IMR-90 (cell line): ENCODE data around the gene METTL22. TPM values are rescaled to one million over a fixed set of nuclear protein-coding genes. Genes with fewer than 3 reads are reported as not detected.

Experiments used
- ATAC-seq: fragments of 200-7000 bp; cut with Tn5 transposase; 2 replicates; pipeline ENCODE4 v1.9.1; 2020; ENCODE audit warnings: low read depth, mild to moderate bottlenecking, moderate library complexity
- BruUV-seq: library from RNA; stranded (reverse); fragments of 400-500 nt; replicated peaks from 2 replicates; lab custom pipeline; 2021; lab: Mats Ljungman, UMichigan
- CTCF ChIA-PET: fragments of 300-600 bp; formaldehyde crosslinking; extraction: SDS; loops from one replicate; lab custom pipeline; 2021; ENCODE audit warnings: antibody characterized with exemption; lab: Yijun Ruan, JAX
- POLR2A ChIA-PET: fragments of 300-600 bp; sonication (Branson Sonifier 250); formaldehyde crosslinking; loops from one replicate; lab custom pipeline; 2022; ENCODE audit warnings: antibody characterized with exemption; ENCODE audit not compliant: unreplicated experiment; lab: Charles Lee
- DNase-seq: peaks from one replicate; pipeline ENCODE4 v3.0.0; 2013
- H2AFZ ChIP-seq: replicated peaks from 2 replicates; pipeline ENCODE3; 2013; ENCODE audit warnings: low read length, mild to moderate bottlenecking; ENCODE audit not compliant: poor library complexity
- H2AK5ac ChIP-seq: 2 replicates; pipeline ENCODE4 v1.6.1; 2013; ENCODE audit warnings: low read depth, low read length, inconsistent platforms
- H2AK9ac ChIP-seq: replicated peaks from 2 replicates; pipeline ENCODE3; 2013; ENCODE audit warnings: mild to moderate bottlenecking, low read depth, low read length, moderate library complexity; ENCODE audit not compliant: poor library complexity
- H2BK120ac ChIP-seq: 2 replicates; pipeline ENCODE4 v1.6.1; 2013; ENCODE audit warnings: low read depth, low read length, inconsistent platforms
- H2BK15ac ChIP-seq: 3 replicates; pipeline ENCODE4 v1.6.1; 2013; ENCODE audit warnings: low read depth, low read length, inconsistent platforms
- H2BK20ac ChIP-seq: 2 replicates; pipeline ENCODE4 v1.6.1; 2013; ENCODE audit warnings: low read depth, mild to moderate bottlenecking, inconsistent platforms, low read length, moderate library complexity
- H2BK5ac ChIP-seq: 2 replicates; pipeline ENCODE4 v1.6.1; 2013; ENCODE audit warnings: mild to moderate bottlenecking, low read depth, low read length, inconsistent platforms; ENCODE audit not compliant: poor library complexity, severe bottlenecking
- H3K14ac ChIP-seq: replicated peaks from 2 replicates; pipeline ENCODE4 v1.6.1; 2013; ENCODE audit warnings: low read depth, low read length, inconsistent platforms
- H3K18ac ChIP-seq: 2 replicates; pipeline ENCODE4 v1.6.1; 2013; ENCODE audit warnings: low read depth, low read length, control low read depth
- H3K23ac ChIP-seq: 2 replicates; pipeline ENCODE4 v1.6.1; 2013; ENCODE audit warnings: low read depth, low read length, inconsistent platforms
- H3K27ac ChIP-seq: 2 replicates; pipeline ENCODE4 v1.5.1; 2013; ENCODE audit warnings: mild to moderate bottlenecking, control low read depth, low read length; ENCODE audit not compliant: insufficient read depth
- H3K27me3 ChIP-seq: 2 replicates; pipeline ENCODE4 v1.6.1; 2013; ENCODE audit warnings: low read length; ENCODE audit not compliant: control insufficient read depth, insufficient read depth
- H3K36me3 ChIP-seq: 2 replicates; pipeline ENCODE4 v1.6.1; 2013; ENCODE audit warnings: low read length, mixed read lengths; ENCODE audit not compliant: control insufficient read depth, insufficient read depth
- H3K4ac ChIP-seq: 2 replicates; pipeline ENCODE4 v1.6.1; 2013; ENCODE audit warnings: low read depth, low read length, inconsistent platforms
- H3K4me1 ChIP-seq: 2 replicates; pipeline ENCODE4 v1.6.1; 2013; ENCODE audit warnings: low read length, mixed read lengths; ENCODE audit not compliant: control insufficient read depth, insufficient read depth
- H3K4me2 ChIP-seq: 2 replicates; pipeline ENCODE4 v1.6.1; 2013; ENCODE audit warnings: low read depth, mild to moderate bottlenecking, control low read depth, low read length, moderate library complexity
- H3K4me3 ChIP-seq: 2 replicates; pipeline ENCODE4 v1.5.1; 2013; ENCODE audit warnings: low read depth, mild to moderate bottlenecking, control low read depth, low read length, moderate library complexity; ENCODE audit not compliant: insufficient read depth
- H3K56ac ChIP-seq: 2 replicates; pipeline ENCODE4 v1.6.1; 2013; ENCODE audit warnings: low read length, inconsistent platforms; ENCODE audit not compliant: insufficient read depth; ENCODE audit errors: extremely low read depth
- H3K79me1 ChIP-seq, 2 experiments: 2 replicates each; pipeline ENCODE4 v1.6.1; 2013; ENCODE audit warnings: low read length in 2 of 2, inconsistent platforms in 1 of 2, low read depth in 1 of 2
- H3K9ac ChIP-seq: 2 replicates; pipeline ENCODE4 v1.6.1; 2013; ENCODE audit warnings: low read depth, low read length, control low read depth
- H3K9me1 ChIP-seq: 2 replicates; pipeline ENCODE4 v1.6.1; 2013; ENCODE audit warnings: low read length, inconsistent platforms; ENCODE audit not compliant: insufficient read depth
- H3K9me3 ChIP-seq: 2 replicates; pipeline ENCODE4 v1.6.1; 2013; ENCODE audit warnings: low read length; ENCODE audit not compliant: control insufficient read depth, insufficient read depth
- H4K20me1 ChIP-seq: 2 replicates; pipeline ENCODE4 v1.6.1; 2013; ENCODE audit warnings: low read length, inconsistent platforms; ENCODE audit not compliant: insufficient read depth
- H4K5ac ChIP-seq: 2 replicates; pipeline ENCODE4 v1.6.1; 2013; ENCODE audit warnings: mild to moderate bottlenecking, low read depth, low read length, control low read depth
- H4K8ac ChIP-seq, 2 experiments: 2 replicates each; pipeline ENCODE4 v1.6.1; 2013; ENCODE audit warnings: low read depth in 2 of 2, low read length in 2 of 2, control low read depth in 1 of 2, inconsistent platforms in 1 of 2
- H4K91ac ChIP-seq: 2 replicates; pipeline ENCODE4 v1.6.1; 2013; ENCODE audit warnings: low read depth, low read length, inconsistent platforms; ENCODE audit not compliant: insufficient read depth
- BHLHE40 ChIP-seq: fragments of 150-350 bp; IDR thresholded peaks from 2 replicates; pipeline ENCODE4 v1.6.1; 2016; ENCODE audit warnings: mild to moderate bottlenecking, low read depth, low read length
- CEBPB ChIP-seq: IDR thresholded peaks from 2 replicates; pipeline ENCODE4 v1.6.1; 2012; ENCODE audit warnings: low read depth, low read length, improper control_type of control experiment
- CHD1 ChIP-seq: IDR thresholded peaks from 2 replicates; pipeline ENCODE4 v1.6.1; 2012; ENCODE audit warnings: low read depth, low read length, improper control_type of control experiment
- CTCF ChIP-seq: conservative IDR thresholded peaks from 2 replicates; pipeline ENCODE4 v1.5.1; 2012; ENCODE audit warnings: mild to moderate bottlenecking, low read depth, low read length, improper control_type of control experiment
- ELK1 ChIP-seq: fragments of 150-350 bp; IDR thresholded peaks from 2 replicates; pipeline ENCODE4 v1.6.1; 2016; ENCODE audit warnings: low read depth, mild to moderate bottlenecking, low read length, moderate library complexity, borderline replicate concordance
- FOS ChIP-seq: fragments of 150-350 bp; IDR thresholded peaks from 2 replicates; pipeline ENCODE4 v1.6.1; 2016; ENCODE audit warnings: low read depth, low read length
- MAFK ChIP-seq: IDR thresholded peaks from 2 replicates; pipeline ENCODE4 v1.6.1; 2012; ENCODE audit warnings: low read depth, low read length, improper control_type of control experiment
- MAZ ChIP-seq: IDR thresholded peaks from 2 replicates; pipeline ENCODE4 v1.6.1; 2012; ENCODE audit warnings: low read depth, mild to moderate bottlenecking, low read length, improper control_type of control experiment, moderate library complexity, borderline replicate concordance
- MXI1 ChIP-seq: IDR thresholded peaks from 2 replicates; pipeline ENCODE4 v1.6.1; 2012; ENCODE audit warnings: low read depth, mild to moderate bottlenecking, low read length, moderate library complexity, borderline replicate concordance
- NFE2L2 ChIP-seq: fragments of 150-350 bp; IDR thresholded peaks from 2 replicates; pipeline ENCODE4 v1.6.1; 2016; ENCODE audit warnings: low read depth, mild to moderate bottlenecking, low read length
- POLR2A ChIP-seq: IDR thresholded peaks from 2 replicates; pipeline ENCODE4 v1.6.1; 2012; ENCODE audit warnings: mild to moderate bottlenecking, low read depth, low read length
- RAD21 ChIP-seq: IDR thresholded peaks from 2 replicates; pipeline ENCODE4 v1.6.1; 2012; ENCODE audit warnings: low read length, improper control_type of control experiment
- RCOR1 ChIP-seq: IDR thresholded peaks from 2 replicates; pipeline ENCODE4 v1.6.1; 2012; ENCODE audit warnings: mild to moderate bottlenecking, low read length, improper control_type of control experiment; ENCODE audit not compliant: insufficient replicate concordance
- RFX5 ChIP-seq: IDR thresholded peaks from 2 replicates; pipeline ENCODE4 v1.8.0; 2012; ENCODE audit warnings: low read depth, mild to moderate bottlenecking, low read length, moderate library complexity
- SMC3 ChIP-seq: fragments of 150-350 bp; IDR thresholded peaks from 2 replicates; pipeline ENCODE4 v1.6.1; 2016; ENCODE audit warnings: low read depth, mild to moderate bottlenecking, antibody characterized with exemption, low read length, moderate library complexity
- USF2 ChIP-seq: fragments of 150-350 bp; IDR thresholded peaks from 2 replicates; pipeline ENCODE4 v1.6.1; 2017; ENCODE audit warnings: mild to moderate bottlenecking, antibody characterized with exemption, low read length, low read depth
- WGBS, 2 experiments: methylation state at CpG; one replicate each; pipeline versions ENCODE4 v1.1.5 to v1.1.7; 2013; ENCODE audit warnings: missing lambda C conversion rate in 2 of 2; ENCODE audit not compliant: insufficient read length in 1 of 2; ENCODE audit errors: extremely low coverage in 2 of 2; 5-methylcytosine and 5-hydroxymethylcytosine counted together
- dilution Hi-C: fragments of 300-500 bp; cut with HindIII; formaldehyde crosslinking; loops from one replicate; pipeline ENCODE4 v1.14.3; 2018; ENCODE audit warnings: low sequenced_read_pairs; ENCODE audit not compliant: unreplicated experiment
- in situ Hi-C: fragments of 300-500 bp; cut with MboI; formaldehyde crosslinking; loops from 3 replicates; pipeline ENCODE4 v1.14.3; 2019; ENCODE audit warnings: low sequenced_read_pairs, inconsistent platforms, mixed read lengths
- intact Hi-C: fragments of 100-400 bp; cut with micrococcal nuclease; formaldehyde crosslinking; loops from 2 replicates; pipeline ENCODE4 v1.10.0; 2022
- polyA plus RNA-seq, 3 experiments: library from polyadenylated mRNA; depleted of rRNA; stranded (reverse); fragments of >200 nt; gene quantifications; 2 replicates each; pipeline ENCODE4 v1.2.3, GENCODE V29; 2012; ENCODE audit warnings: low replicate concordance in 1 of 3
- total RNA-seq: library from RNA; depleted of rRNA; stranded (reverse); fragments of >200 nt; gene quantifications from 2 replicates; pipeline ENCODE4 v1.2.3, GENCODE V29; 2012

Gene METTL22
- total and polyA plus RNA-seq, 2 of the 4 experiments (the other 2 are of a cell fraction) = 27.2 to 51.2 TPM

- H3K4me3 ChIP-seq = no peak overlapping the region
- H3K4ac ChIP-seq = no peak overlapping the region
- H3K4me1 ChIP-seq = no peaks in the 10 kb centered on the region
- no peak overlapping the region for H3K23ac ChIP-seq
- no peak overlapping the region for H2BK15ac ChIP-seq
- ChIA-PET CTCF (no interaction called here), POLR2A (interaction anchor here (0.6 kb wide), 1 partner anchor 20 kb away, joined by 4 read pairs; no protein-coding TSS in a partner anchor)
- no peak overlapping the region for H4K91ac ChIP-seq
- peaks cover 7% of the 10 kb centered on the region; the same call in 1 of the 2 replicates for H4K20me1 ChIP-seq
- H3K4me2 ChIP-seq = no peak overlapping the region
- no peak overlapping the region for H2AK5ac ChIP-seq
- H2BK120ac ChIP-seq = no peak overlapping the region
- no peak overlapping the region for H3K18ac ChIP-seq
- no peak for ATAC-seq
- WGBS, 2 experiments = 98% methylated on average over 4 of the region's 11 CpGs; no CpG with 5 or more reads in 1 of the 2 experiments
- no peak overlapping the region for H3K9ac ChIP-seq
- H3K9me1 ChIP-seq = no peaks in the 10 kb centered on the region
- H3K27me3 ChIP-seq = no peaks in the 10 kb centered on the region
- no peak for DNase-seq
- H2BK5ac ChIP-seq = no peak overlapping the region
- H4K5ac ChIP-seq = no peak overlapping the region
- no peak overlapping the region for H2BK20ac ChIP-seq
- no peak overlapping the region for H2AFZ ChIP-seq
- no peak overlapping the region for H3K27ac ChIP-seq
- TF ChIP-seq POLR2A (no peak), CEBPB (no peak), SMC3 (no peak), RCOR1 (no peak), ELK1 (no peak), MAFK (no peak), CTCF (no peak), FOS (no peak), BHLHE40 (no peak), USF2 (no peak), MXI1 (no peak), RFX5 (no peak), CHD1 (no peak), RAD21 (no peak), MAZ (no peak), NFE2L2 (no peak)
- peaks cover 7 to 10% of the 10 kb centered on the region in 2 experiments for H3K79me1 ChIP-seq
- no peak overlapping the region for H2AK9ac ChIP-seq
- H3K14ac ChIP-seq = no peak overlapping the region
- H3K36me3 ChIP-seq = peaks cover 74% of the 10 kb centered on the region
- intact Hi-C loops (no loop called here), in situ Hi-C loops (no loop called here), dilution Hi-C loops (no loop called here)
- H3K56ac ChIP-seq = no peak overlapping the region
- no TSS peak for BruUV-seq
- no peaks in the 10 kb centered on the region for H3K9me3 ChIP-seq
- H4K8ac ChIP-seq = no peak overlapping the region
These were observed 8.9 kb downstream of the METTL22 start for GRCh38 chr16:8630255-8630953.
